A673 (cell line): Measurements from ENCODE around the gene GABRB2.

Source experiments
- EZH2 ChIP-seq: fragments of 200-600 bp; sonication (generic); IDR thresholded peaks from 2 replicates; pipeline ENCODE4 v1.6.1; 2017; ENCODE audit warnings: borderline replicate concordance, low read depth, mild to moderate bottlenecking, mixed read lengths, antibody characterized with exemption, low read length; ENCODE audit not compliant: poor library complexity, severe bottlenecking
- TF ChIP-seq, protein P1 (sequence below): fragments of 300-800, 200-600 bp; sonication (generic); conservative IDR thresholded peaks from 2 replicates; pipeline ENCODE4 v1.5.1; 2017; ENCODE audit warnings: low read depth, mild to moderate bottlenecking, antibody characterized with exemption, low read length, moderate library complexity, mixed read lengths

DNA sequence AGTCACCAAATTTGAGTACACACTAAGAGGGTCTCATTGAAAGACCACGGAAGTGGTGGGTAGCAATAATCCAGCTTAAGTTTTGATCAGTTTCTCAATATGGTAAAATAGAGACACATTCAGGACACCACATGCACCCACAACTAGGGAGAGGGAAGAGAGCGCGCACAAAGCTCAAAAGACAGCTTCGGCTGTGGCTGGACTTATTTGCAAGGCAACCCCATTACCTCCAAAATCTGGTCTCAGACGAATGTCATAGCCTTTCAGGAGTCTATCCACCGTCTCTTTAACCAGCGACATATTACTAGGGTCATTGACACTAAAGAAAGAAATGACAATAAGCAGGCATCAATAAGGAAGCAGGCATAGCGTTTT lies 443 bp downstream of the GABRB2 start:
- TF ChIP-seq, protein P1, sequence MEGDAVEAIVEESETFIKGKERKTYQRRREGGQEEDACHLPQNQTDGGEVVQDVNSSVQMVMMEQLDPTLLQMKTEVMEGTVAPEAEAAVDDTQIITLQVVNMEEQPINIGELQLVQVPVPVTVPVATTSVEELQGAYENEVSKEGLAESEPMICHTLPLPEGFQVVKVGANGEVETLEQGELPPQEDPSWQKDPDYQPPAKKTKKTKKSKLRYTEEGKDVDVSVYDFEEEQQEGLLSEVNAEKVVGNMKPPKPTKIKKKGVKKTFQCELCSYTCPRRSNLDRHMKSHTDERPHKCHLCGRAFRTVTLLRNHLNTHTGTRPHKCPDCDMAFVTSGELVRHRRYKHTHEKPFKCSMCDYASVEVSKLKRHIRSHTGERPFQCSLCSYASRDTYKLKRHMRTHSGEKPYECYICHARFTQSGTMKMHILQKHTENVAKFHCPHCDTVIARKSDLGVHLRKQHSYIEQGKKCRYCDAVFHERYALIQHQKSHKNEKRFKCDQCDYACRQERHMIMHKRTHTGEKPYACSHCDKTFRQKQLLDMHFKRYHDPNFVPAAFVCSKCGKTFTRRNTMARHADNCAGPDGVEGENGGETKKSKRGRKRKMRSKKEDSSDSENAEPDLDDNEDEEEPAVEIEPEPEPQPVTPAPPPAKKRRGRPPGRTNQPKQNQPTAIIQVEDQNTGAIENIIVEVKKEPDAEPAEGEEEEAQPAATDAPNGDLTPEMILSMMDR: no peak
- no peak for TF ChIP-seq EZH2
